ENCODE data around the gene PCYT1B. TPM values are rescaled to one million over a fixed set of nuclear protein-coding genes. Genes with fewer than 3 reads are reported as not detected.

Gene PCYT1B
- total RNA-seq, 1 donor from 2014 or later = 39.1 TPM

DNA sequence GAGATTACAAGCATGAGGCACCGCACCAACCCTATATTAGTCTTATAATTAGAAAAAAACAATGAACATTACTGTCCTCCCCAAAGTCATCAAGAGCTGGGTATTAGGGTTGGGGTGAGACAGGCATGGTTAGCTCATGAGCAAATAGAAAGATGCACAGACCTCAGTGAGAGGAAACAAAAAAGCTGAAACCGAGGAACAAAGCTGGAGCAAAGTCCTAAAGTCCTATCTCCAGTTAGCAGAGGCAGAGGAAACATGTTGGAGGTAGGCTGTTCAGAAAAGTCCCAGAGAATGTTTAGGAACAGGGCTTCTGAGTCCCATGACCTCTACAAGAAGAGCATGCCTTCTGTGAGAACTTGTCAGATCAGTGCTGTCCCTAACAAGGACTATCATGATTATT is 4.6 kb upstream of the PCYT1B start:
- no peaks in the 10 kb centered on the region for H3K36me3 Mint-ChIP-seq
- Histone ChIP-seq H3K4me1 (peaks cover 32% of the 10 kb centered on the region), H3K27ac (no peak overlapping the region), H3K4me3 (no peak overlapping the region), H3K4me2 (no peak overlapping the region), H3F3A (ENCODE audit: low read depth) (peaks cover 32% of the 10 kb centered on the region), H3K36me3 (no peaks in the 10 kb centered on the region), H3K9me3 (ENCODE audit: low read depth) (no peaks in the 10 kb centered on the region), H3K79me2 (ENCODE audit: low read depth) (no peaks in the 10 kb centered on the region), H4K20me1 (ENCODE audit: low read depth) (no peaks in the 10 kb centered on the region), H3K9ac (no peak overlapping the region), H2AFZ (replicated peaks) (no peak overlapping the region), H3K27me3 (no peaks in the 10 kb centered on the region)
- DNase-seq (ENCODE audit: low spot score) = no peak
- H3K4me3 Mint-ChIP-seq = no peak overlapping the region
- peaks cover 23% of the 10 kb centered on the region for H3K4me1 Mint-ChIP-seq
- no peaks in the 10 kb centered on the region for H3K9me3 Mint-ChIP-seq
- TF ChIP-seq EZH2 (IDR thresholded peaks at IDR 0.05) (no peak), EZH2phosphoT487 (IDR thresholded peaks at IDR 0.05) (no peak)
- TF ChIP-seq, protein P1, sequence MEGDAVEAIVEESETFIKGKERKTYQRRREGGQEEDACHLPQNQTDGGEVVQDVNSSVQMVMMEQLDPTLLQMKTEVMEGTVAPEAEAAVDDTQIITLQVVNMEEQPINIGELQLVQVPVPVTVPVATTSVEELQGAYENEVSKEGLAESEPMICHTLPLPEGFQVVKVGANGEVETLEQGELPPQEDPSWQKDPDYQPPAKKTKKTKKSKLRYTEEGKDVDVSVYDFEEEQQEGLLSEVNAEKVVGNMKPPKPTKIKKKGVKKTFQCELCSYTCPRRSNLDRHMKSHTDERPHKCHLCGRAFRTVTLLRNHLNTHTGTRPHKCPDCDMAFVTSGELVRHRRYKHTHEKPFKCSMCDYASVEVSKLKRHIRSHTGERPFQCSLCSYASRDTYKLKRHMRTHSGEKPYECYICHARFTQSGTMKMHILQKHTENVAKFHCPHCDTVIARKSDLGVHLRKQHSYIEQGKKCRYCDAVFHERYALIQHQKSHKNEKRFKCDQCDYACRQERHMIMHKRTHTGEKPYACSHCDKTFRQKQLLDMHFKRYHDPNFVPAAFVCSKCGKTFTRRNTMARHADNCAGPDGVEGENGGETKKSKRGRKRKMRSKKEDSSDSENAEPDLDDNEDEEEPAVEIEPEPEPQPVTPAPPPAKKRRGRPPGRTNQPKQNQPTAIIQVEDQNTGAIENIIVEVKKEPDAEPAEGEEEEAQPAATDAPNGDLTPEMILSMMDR (IDR thresholded peaks at IDR 0.05) = no peak
- no peak overlapping the region for H3K27ac Mint-ChIP-seq
- H3K27me3 Mint-ChIP-seq (ENCODE audit: insufficient read depth, low read depth) = peaks cover 23% of the 10 kb centered on the region

DNA sequence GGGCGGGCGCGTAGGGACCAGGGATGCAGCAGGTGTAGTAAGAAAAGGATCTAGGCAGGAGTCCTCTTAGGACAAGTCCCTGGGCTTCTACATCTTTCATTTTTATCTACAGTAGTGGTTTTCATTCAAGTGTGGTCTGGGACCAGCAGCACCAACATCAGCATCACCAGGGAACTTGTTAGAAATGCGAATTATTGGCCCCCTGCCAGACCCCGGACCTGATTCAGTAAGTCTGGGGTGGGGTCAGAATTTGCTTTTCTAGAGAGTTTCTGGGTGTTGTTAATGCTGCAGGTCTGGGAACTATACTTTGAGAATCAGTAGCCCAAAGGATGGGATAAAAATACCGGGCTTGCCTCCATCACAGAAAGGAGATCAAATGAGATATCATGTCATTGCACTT is 1.3 kb upstream of the PCYT1B start:
- Histone ChIP-seq H3F3A (ENCODE audit: low read depth) (peaks cover 33% of the 10 kb centered on the region), H3K4me3 (peak overlapping the region; percentile 50), H3K9me3 (ENCODE audit: low read depth) (no peaks in the 10 kb centered on the region), H4K20me1 (ENCODE audit: low read depth) (no peaks in the 10 kb centered on the region), H3K4me2 (no peak overlapping the region), H3K9ac (no peak overlapping the region), H2AFZ (replicated peaks) (no peak overlapping the region), H3K79me2 (ENCODE audit: low read depth) (peaks cover 29% of the 10 kb centered on the region), H3K27ac (no peak overlapping the region), H3K36me3 (no peaks in the 10 kb centered on the region), H3K4me1 (peaks cover 37% of the 10 kb centered on the region), H3K27me3 (no peaks in the 10 kb centered on the region)
- Mint-ChIP-seq H3K27ac (no peak overlapping the region), H3K4me1 (peaks cover 28% of the 10 kb centered on the region), H3K4me3 (no peak overlapping the region), H3K36me3 (no peaks in the 10 kb centered on the region), H3K27me3 (ENCODE audit: insufficient read depth, low read depth) (peaks cover 23% of the 10 kb centered on the region), H3K9me3 (no peaks in the 10 kb centered on the region)
- DNase-seq (ENCODE audit: low spot score) = no peak
- TF ChIP-seq EZH2 (IDR thresholded peaks at IDR 0.05) (no peak), EZH2phosphoT487 (IDR thresholded peaks at IDR 0.05) (no peak)
- TF ChIP-seq, protein P1 (IDR thresholded peaks at IDR 0.05) = no peak

DNA sequence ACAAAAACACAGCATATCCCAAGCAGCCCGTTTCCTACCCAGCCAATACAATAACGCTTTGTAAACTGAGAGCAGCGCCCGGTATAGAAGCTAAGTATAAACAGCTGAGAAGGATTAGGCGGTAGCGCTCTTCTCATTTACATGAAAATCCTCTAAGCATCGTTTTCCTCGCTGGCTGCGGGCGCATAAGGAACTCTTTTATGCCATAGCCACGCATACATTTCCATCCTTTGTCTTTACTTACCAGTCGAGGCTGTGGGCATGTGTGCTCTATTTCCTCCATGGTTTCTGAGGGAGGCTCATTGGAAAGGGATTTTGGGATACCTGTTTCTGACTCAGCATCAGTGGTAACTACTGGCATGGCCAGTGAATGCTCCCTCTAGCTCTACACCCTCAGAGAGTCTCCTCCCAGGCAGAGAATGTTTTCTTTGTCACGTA is 383 bp downstream of the PCYT1B start:
- Mint-ChIP-seq H3K27ac (no peak overlapping the region), H3K36me3 (no peaks in the 10 kb centered on the region), H3K9me3 (no peaks in the 10 kb centered on the region), H3K27me3 (ENCODE audit: insufficient read depth, low read depth) (peaks cover 16% of the 10 kb centered on the region), H3K4me1 (peaks cover 28% of the 10 kb centered on the region), H3K4me3 (peak overlapping the region; percentile 79)
- Histone ChIP-seq H3K4me3 (peak overlapping the region; percentile 50), H3K27me3 (no peaks in the 10 kb centered on the region), H2AFZ (replicated peaks) (peak overlapping the region; percentile 43), H3K79me2 (ENCODE audit: low read depth) (peaks cover 47% of the 10 kb centered on the region), H3K36me3 (no peaks in the 10 kb centered on the region), H3K9ac (no peak overlapping the region), H3K4me1 (peaks cover 38% of the 10 kb centered on the region), H3K9me3 (ENCODE audit: low read depth) (no peaks in the 10 kb centered on the region), H3F3A (ENCODE audit: low read depth) (peaks cover 33% of the 10 kb centered on the region), H3K4me2 (peak overlapping the region; percentile 81), H3K27ac (peak overlapping the region; percentile 98), H4K20me1 (ENCODE audit: low read depth) (no peaks in the 10 kb centered on the region)
- TF ChIP-seq, protein P1 (IDR thresholded peaks at IDR 0.05) = no peak
- DNase-seq (ENCODE audit: low spot score) = peak; percentile 93
